Mesendoderm (in vitro differentiated cells): ENCODE data around the gene SEC14L5.

ENCODE experiments used
- DNase-seq: peaks from one replicate; pipeline ENCODE4 v3.0.0; 2013
- H2AK5ac ChIP-seq: 2 replicates; pipeline ENCODE4 v1.6.1; 2013; ENCODE audit warnings: low read length, inconsistent platforms
- H2BK120ac ChIP-seq: 2 replicates; pipeline ENCODE4 v1.6.1; 2013; ENCODE audit warnings: low read depth, mild to moderate bottlenecking, low read length, moderate library complexity, mixed read lengths
- H2BK15ac ChIP-seq: replicated peaks from 2 replicates; pipeline ENCODE4 v1.6.1; 2013; ENCODE audit warnings: low read depth, mild to moderate bottlenecking, moderate library complexity
- H2BK5ac ChIP-seq: 2 replicates; pipeline ENCODE4 v1.6.1; 2013; ENCODE audit warnings: low read length, inconsistent platforms
- H3K18ac ChIP-seq: 2 replicates; pipeline ENCODE4 v1.6.1; 2013; ENCODE audit warnings: mild to moderate bottlenecking, low read length, mixed read lengths
- H3K23ac ChIP-seq: one replicate; pipeline ENCODE4 v1.6.1; 2013; ENCODE audit warnings: low read length
- H3K27ac ChIP-seq: 2 replicates; pipeline ENCODE4 v1.5.1; 2013; ENCODE audit warnings: low read depth, mild to moderate bottlenecking, inconsistent platforms, low read length, moderate library complexity
- H3K27me3 ChIP-seq: 2 replicates; pipeline ENCODE4 v1.6.1; 2013; ENCODE audit warnings: low read length, control low read depth, mild to moderate bottlenecking, inconsistent platforms; ENCODE audit not compliant: insufficient read depth, poor library complexity
- H3K36me3 ChIP-seq: 2 replicates; pipeline ENCODE4 v1.6.1; 2013; ENCODE audit warnings: low read length, inconsistent platforms; ENCODE audit not compliant: control insufficient read depth, insufficient read depth
- H3K4ac ChIP-seq: one replicate; pipeline ENCODE4 v1.6.1; 2013; ENCODE audit warnings: low read depth, mild to moderate bottlenecking, low read length, moderate library complexity
- H3K4me1 ChIP-seq: 2 replicates; pipeline ENCODE4 v1.6.1; 2013; ENCODE audit warnings: low read depth, low read length, inconsistent platforms; ENCODE audit not compliant: control insufficient read depth
- H3K4me2 ChIP-seq: 2 replicates; pipeline ENCODE4 v1.6.1; 2013; ENCODE audit warnings: low read length
- H3K4me3 ChIP-seq: 2 replicates; pipeline ENCODE4 v1.5.1; 2013; ENCODE audit warnings: mild to moderate bottlenecking, low read length
- H3K56ac ChIP-seq: one replicate; pipeline ENCODE4 v1.6.1; 2013; ENCODE audit warnings: low read length
- H3K79me1 ChIP-seq: 2 replicates; pipeline ENCODE4 v1.6.1; 2013; ENCODE audit warnings: low read length, inconsistent platforms
- H3K79me2 ChIP-seq: 2 replicates; pipeline ENCODE4 v1.6.1; 2013; ENCODE audit warnings: mild to moderate bottlenecking, low read length; ENCODE audit not compliant: control insufficient read depth, insufficient read depth
- H3K9ac ChIP-seq: 2 replicates; pipeline ENCODE4 v1.6.1; 2013; ENCODE audit warnings: low read length, inconsistent platforms
- H4K5ac ChIP-seq: one replicate; pipeline ENCODE4 v1.6.1; 2013; ENCODE audit warnings: low read length
- H4K8ac ChIP-seq: one replicate; pipeline ENCODE4 v1.6.1; 2013; ENCODE audit warnings: low read depth, mild to moderate bottlenecking, control low read depth, low read length, moderate library complexity
- WGBS: extraction: QIAGEN DNeasy Blood & Tissue Kit; methylation state at CpG from one replicate; pipeline ENCODE4 v1.1.7; 2013; ENCODE audit warnings: low lambda C conversion rate, missing lambda C conversion rate; ENCODE audit not compliant: insufficient coverage; ENCODE audit errors: extremely low coverage; 5-methylcytosine and 5-hydroxymethylcytosine counted together

The SEC14L5 gene

GRCh38 chr16:4918781-4919251, 39.3 kb upstream of the SEC14L5 start:
- Histone ChIP-seq H3K4ac (no peak overlapping the region), H3K9ac (no peak overlapping the region)
- DNase-seq: no peak

GRCh38 chr16:4920826-4921225, 37.3 kb upstream of the SEC14L5 start:
- no peak overlapping the region for H3K27ac ChIP-seq

More at GRCh38 chr16:4918781-4919251, 39.3 kb upstream of the SEC14L5 start:
- H4K5ac ChIP-seq: no peak overlapping the region
- no peak overlapping the region for H3K18ac ChIP-seq
- H3K4me3 ChIP-seq: no peak overlapping the region
- no peak overlapping the region for H2AK5ac ChIP-seq
- H3K79me1 ChIP-seq: no peaks in the 10 kb centered on the region
- H2BK120ac ChIP-seq: no peak overlapping the region
- H3K27ac ChIP-seq: no peak overlapping the region
- WGBS: no CpG with 5 or more reads among the region's 13 CpGs
- H3K56ac ChIP-seq: peak overlapping the region; percentile 25
- H2BK5ac ChIP-seq: no peak overlapping the region
- no peaks in the 10 kb centered on the region for H3K36me3 ChIP-seq
- no peaks in the 10 kb centered on the region for H3K79me2 ChIP-seq
- H3K23ac ChIP-seq: no peak overlapping the region
- no peaks in the 10 kb centered on the region for H3K4me1 ChIP-seq
- no peaks in the 10 kb centered on the region for H3K27me3 ChIP-seq
- no peak overlapping the region for H3K4me2 ChIP-seq
- no peak overlapping the region for H2BK15ac ChIP-seq
- H4K8ac ChIP-seq: no peak overlapping the region

DNA sequence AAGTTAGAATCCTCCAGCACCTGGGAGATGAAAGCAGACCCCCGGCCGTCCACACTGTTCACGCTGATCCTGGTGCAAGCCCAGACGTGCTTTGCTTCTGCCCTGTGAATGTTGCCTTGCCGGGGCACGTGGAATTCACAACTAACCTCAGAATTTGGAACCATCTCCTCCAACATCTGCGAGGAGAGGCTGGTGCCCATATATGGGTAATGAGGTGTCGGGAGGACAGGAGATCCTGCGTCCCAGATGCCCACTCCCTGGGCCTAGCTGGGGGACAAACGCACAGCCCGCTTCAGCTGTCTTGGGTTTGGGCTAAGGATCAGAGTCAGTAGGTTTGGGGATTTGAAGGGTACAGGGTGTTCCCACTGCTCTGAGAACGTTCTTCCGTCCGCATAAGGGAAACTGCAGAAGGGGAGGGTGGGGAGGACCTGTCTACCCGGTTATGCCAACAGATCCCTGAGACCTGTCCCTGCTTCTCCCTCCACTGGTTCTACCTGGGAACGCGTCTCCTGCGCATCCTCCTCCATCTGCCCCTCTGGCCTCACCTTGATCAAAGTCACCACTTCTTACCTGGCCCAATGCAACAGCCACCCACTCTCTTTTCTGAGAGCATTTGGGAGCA, 35.3 kb upstream of the SEC14L5 start:
- no peak overlapping the region for H3K56ac ChIP-seq
- DNase-seq: no peak

More at GRCh38 chr16:4920826-4921225, 37.3 kb upstream of the SEC14L5 start:
- Histone ChIP-seq H3K56ac (no peak overlapping the region), H3K79me1 (no peaks in the 10 kb centered on the region), H3K4ac (no peak overlapping the region), H3K4me1 (peaks cover 7% of the 10 kb centered on the region), H3K9ac (no peak overlapping the region), H4K8ac (no peak overlapping the region), H3K4me3 (no peak overlapping the region), H2AK5ac (no peak overlapping the region), H3K36me3 (no peaks in the 10 kb centered on the region), H3K79me2 (no peaks in the 10 kb centered on the region), H2BK5ac (no peak overlapping the region), H2BK15ac (no peak overlapping the region), H3K27me3 (no peaks in the 10 kb centered on the region), H3K23ac (no peak overlapping the region), H3K4me2 (no peak overlapping the region), H3K18ac (no peak overlapping the region), H2BK120ac (no peak overlapping the region), H4K5ac (no peak overlapping the region)
- WGBS: no CpG with 5 or more reads among the region's 5 CpGs
- no peak for DNase-seq

DNA sequence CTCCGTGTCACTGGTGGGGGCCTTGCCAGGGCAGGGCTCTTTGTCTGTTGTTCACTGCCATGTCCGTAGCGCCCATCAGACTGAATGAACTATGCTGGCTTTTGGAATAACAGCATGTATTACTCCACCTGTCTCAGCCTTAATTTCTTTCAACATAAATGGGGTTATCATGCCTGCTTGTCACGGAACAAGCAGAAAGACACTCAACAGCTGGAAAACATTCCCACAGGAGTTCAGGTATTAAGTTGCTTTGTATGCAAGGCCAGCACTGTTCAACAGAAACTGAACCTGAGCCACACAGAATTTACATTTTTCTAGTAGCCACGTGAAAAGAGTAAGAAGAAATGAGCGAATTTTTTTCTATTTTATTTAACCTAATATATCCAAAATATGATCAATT, 34.3 kb upstream of the SEC14L5 start:
- H3K79me1 ChIP-seq: no peaks in the 10 kb centered on the region
- H3K79me2 ChIP-seq: no peaks in the 10 kb centered on the region
- H3K18ac ChIP-seq: no peak overlapping the region
- H3K23ac ChIP-seq: no peak overlapping the region
- no CpG with 5 or more reads among the region's 6 CpGs for WGBS
- H2AK5ac ChIP-seq: no peak overlapping the region
- H3K4me2 ChIP-seq: no peak overlapping the region
- no peak overlapping the region for H4K8ac ChIP-seq
- H3K27ac ChIP-seq: no peak overlapping the region
- H3K4me1 ChIP-seq: peaks cover 7% of the 10 kb centered on the region
- no peak overlapping the region for H3K4ac ChIP-seq
- H3K56ac ChIP-seq: no peak overlapping the region
- H4K5ac ChIP-seq: no peak overlapping the region
- H2BK120ac ChIP-seq: no peak overlapping the region
- no peak overlapping the region for H2BK5ac ChIP-seq
- H3K36me3 ChIP-seq: no peaks in the 10 kb centered on the region
- no peak overlapping the region for H2BK15ac ChIP-seq
- DNase-seq: no peak
- no peak overlapping the region for H3K9ac ChIP-seq
- no peak overlapping the region for H3K4me3 ChIP-seq
- no peaks in the 10 kb centered on the region for H3K27me3 ChIP-seq

More for the DNA sequence above, 35.3 kb upstream of the SEC14L5 start:
- H3K4me1 ChIP-seq: peaks cover 7% of the 10 kb centered on the region
- no peak overlapping the region for H2BK120ac ChIP-seq
- no peak overlapping the region for H3K4me3 ChIP-seq
- H4K8ac ChIP-seq: no peak overlapping the region
- H2AK5ac ChIP-seq: no peak overlapping the region
- H3K4ac ChIP-seq: no peak overlapping the region
- H3K4me2 ChIP-seq: no peak overlapping the region
- no peak overlapping the region for H3K27ac ChIP-seq
- no peaks in the 10 kb centered on the region for H3K79me1 ChIP-seq
- no peaks in the 10 kb centered on the region for H3K27me3 ChIP-seq
- no peak overlapping the region for H3K23ac ChIP-seq
- H3K79me2 ChIP-seq: no peaks in the 10 kb centered on the region
- no peak overlapping the region for H2BK5ac ChIP-seq
- no peaks in the 10 kb centered on the region for H3K36me3 ChIP-seq
- WGBS: no CpG with 5 or more reads among the region's 18 CpGs
- H3K18ac ChIP-seq: no peak overlapping the region
- H4K5ac ChIP-seq: no peak overlapping the region
- H3K9ac ChIP-seq: no peak overlapping the region
- no peak overlapping the region for H2BK15ac ChIP-seq

DNA sequence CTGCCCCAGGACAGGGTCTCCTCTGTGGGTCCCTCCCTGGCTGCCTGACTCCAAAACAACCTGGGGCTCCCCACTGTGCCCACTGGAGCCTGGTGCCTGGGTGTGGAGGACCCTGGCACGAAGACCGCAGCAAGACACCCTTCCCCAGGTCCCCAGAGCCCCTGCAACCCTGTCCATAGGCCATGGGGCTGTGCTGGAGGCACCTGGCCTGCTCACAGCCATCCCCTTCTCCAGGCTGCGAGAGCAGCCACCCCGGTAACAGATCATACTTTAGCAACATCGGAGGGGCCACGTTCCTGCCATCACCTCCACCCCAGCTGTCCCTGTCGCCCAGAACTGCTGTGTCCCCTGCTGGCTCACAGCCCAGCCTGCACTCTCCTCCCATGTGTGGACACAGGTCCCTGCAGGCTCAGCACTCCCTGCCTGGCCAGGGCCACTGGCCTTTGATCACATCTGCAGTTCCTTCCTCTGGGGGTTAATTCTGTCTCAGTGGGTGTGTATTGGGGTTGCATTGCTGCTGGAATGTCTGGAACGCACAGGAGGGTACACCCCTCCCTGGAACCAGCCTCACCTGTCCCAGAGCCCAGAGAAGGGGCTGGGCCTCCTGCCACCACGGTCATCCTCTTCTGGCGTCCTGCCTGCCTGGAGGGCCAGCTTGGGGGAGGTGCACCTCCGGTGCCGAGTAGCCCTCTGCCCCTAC, 33.4 kb upstream of the SEC14L5 start:
- no peak overlapping the region for H3K4me2 ChIP-seq
- no peak overlapping the region for H2BK5ac ChIP-seq
- peak overlapping the region; percentile 32 for H3K9ac ChIP-seq
- H3K79me2 ChIP-seq: no peaks in the 10 kb centered on the region
- H3K4me3 ChIP-seq: no peak overlapping the region
- peaks cover 7% of the 10 kb centered on the region for H3K4me1 ChIP-seq
- no peak overlapping the region for H2AK5ac ChIP-seq
- no peak overlapping the region for H3K18ac ChIP-seq
- no CpG with 5 or more reads among the region's 12 CpGs for WGBS
- H3K4ac ChIP-seq: no peak overlapping the region
- H3K79me1 ChIP-seq: no peaks in the 10 kb centered on the region
- H2BK15ac ChIP-seq: no peak overlapping the region
- no peaks in the 10 kb centered on the region for H3K27me3 ChIP-seq
- peak overlapping the region; percentile 67 for H3K56ac ChIP-seq
- no peak overlapping the region for H2BK120ac ChIP-seq
- no peak overlapping the region for H3K27ac ChIP-seq
- H4K8ac ChIP-seq: no peak overlapping the region
- no peak overlapping the region for H3K23ac ChIP-seq
- no peaks in the 10 kb centered on the region for H3K36me3 ChIP-seq
- peak; percentile 83 for DNase-seq
- no peak overlapping the region for H4K5ac ChIP-seq
